ENCODE data around the gene SYVN1. TPM values are rescaled to one million over a fixed set of nuclear protein-coding genes. Genes with fewer than 3 reads are reported as not detected.

The SYVN1 gene
- total RNA-seq, 1 experiment from 2014 or later = 64.3 TPM

DNA sequence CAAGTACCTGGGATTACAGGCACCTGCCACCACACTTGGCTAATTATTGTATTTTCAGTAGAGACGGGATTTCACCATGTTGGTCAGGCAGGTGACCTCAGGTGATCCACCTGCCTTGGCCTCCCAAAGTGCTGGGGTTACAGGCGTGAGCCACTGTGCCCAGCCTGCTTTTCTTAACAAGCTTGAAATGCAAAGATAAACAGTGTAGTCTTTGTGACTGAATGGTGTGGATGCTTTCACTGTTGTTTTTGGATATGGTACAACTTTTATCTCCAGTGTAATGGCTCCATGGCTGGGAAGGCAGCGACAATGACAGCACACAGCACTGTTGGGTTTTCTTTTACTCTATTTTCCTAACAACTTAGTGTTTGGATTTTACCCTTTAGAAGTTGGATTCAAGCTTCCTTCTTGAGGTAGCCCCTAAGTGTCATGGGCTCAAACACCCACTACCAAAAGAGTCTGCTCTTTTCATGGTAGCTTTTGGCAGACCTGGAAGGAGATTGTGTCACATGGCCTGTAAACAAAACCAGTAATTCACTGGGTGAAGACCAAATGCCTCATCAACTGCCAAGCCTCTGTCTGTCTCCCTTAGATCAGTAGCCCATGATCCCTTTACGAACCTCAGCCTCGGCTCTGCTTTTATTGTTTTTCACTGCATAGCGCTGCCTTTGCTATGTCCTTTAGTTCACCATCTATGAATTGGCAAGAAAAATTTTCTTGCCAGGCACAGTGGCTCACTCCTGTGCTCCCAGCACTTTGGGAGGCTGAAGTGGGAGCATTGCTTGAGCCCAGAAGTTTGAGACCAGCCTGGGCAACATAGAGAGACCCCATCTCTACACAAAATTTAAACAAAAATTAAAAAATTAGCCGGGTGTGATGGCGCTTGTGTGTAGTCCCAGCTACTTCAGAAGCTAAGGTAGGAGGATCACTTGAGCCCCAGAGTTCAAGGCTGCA lies 31.9 kb downstream of the SYVN1 start:
- in situ Hi-C loops (cut with HindIII; ENCODE audit: low pct_unique_long_range_greater_than_20kb, low sequenced_read_pairs) (no loop called here), intact Hi-C loops (cut with micrococcal nuclease; ENCODE audit: unreplicated experiment) (no loop called here)
- Histone ChIP-seq H3K36me3 (ENCODE audit: control insufficient read depth, insufficient read depth, low read length) (no peaks in the 10 kb centered on the region), H3K9me3 (ENCODE audit: control insufficient read depth, insufficient read depth, low read depth, low read length) (no peaks in the 10 kb centered on the region), H3K27ac (ENCODE audit: low read length) (peak overlapping the region; percentile 49; the same call in 1 of the 2 replicates), H3K27me3 (ENCODE audit: control insufficient read depth, insufficient read depth, low read length) (no peaks in the 10 kb centered on the region), H3K4me1 (ENCODE audit: control insufficient read depth, insufficient read depth, low read length) (peaks cover 14% of the 10 kb centered on the region), H3K4me3 (ENCODE audit: low read depth in 2 of 2, low read length in 2 of 2) (no peak overlapping the region)
- BruUV-seq (replicated peaks) = no TSS peak
- POLR2A ChIA-PET = interaction anchor here (1.5 kb wide), 1 partner anchor 8 kb away, joined by 6 read pairs; no protein-coding TSS in a partner anchor
- CTCF ChIA-PET = interaction anchor here (1.7 kb wide), 1 partner anchor 8 kb away, joined by 6 read pairs; no protein-coding TSS in a partner anchor
- ATAC-seq (peak; percentile 56), DNase-seq (ENCODE audit: low read depth, low spot score) (no peak)
- TF ChIP-seq, protein P1, sequence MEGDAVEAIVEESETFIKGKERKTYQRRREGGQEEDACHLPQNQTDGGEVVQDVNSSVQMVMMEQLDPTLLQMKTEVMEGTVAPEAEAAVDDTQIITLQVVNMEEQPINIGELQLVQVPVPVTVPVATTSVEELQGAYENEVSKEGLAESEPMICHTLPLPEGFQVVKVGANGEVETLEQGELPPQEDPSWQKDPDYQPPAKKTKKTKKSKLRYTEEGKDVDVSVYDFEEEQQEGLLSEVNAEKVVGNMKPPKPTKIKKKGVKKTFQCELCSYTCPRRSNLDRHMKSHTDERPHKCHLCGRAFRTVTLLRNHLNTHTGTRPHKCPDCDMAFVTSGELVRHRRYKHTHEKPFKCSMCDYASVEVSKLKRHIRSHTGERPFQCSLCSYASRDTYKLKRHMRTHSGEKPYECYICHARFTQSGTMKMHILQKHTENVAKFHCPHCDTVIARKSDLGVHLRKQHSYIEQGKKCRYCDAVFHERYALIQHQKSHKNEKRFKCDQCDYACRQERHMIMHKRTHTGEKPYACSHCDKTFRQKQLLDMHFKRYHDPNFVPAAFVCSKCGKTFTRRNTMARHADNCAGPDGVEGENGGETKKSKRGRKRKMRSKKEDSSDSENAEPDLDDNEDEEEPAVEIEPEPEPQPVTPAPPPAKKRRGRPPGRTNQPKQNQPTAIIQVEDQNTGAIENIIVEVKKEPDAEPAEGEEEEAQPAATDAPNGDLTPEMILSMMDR (IDR thresholded peaks at IDR 0.05) = no peak
- TF ChIP-seq TCF7L2 (IDR thresholded peaks at IDR 0.05; ENCODE audit: low read depth, low read length) = peak; percentile 77

DNA sequence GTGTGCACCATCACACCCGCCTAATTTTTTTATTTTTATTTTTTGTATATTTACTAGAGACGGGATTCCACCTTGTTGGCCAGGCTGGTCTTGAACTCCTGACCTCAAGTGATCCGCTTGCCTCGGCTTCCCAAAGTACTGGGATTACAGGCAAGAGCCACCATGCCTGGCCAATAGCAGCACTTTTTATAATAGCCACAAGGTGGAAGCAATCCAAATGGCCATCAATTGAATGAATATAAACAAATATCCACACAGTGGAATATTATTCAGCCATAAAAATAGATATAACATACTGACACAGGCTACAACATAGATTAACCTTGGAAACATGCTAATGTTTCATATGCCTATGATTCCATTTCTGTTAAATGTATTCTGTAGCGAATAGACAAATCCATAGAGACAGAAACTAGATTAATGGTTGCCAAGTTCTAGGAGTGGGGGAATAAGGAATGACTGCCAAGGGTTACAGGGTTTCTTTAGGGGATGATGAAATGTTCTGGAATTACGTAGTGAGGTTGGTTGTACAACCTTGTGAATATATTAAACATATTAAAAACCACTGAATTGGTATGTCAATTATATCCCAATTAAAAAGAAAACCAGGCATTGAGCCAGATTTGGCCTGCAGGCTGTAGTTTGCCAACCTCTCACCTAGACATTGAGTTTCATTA lies 33.5 kb downstream of the SYVN1 start:
- Histone ChIP-seq H3K36me3 (ENCODE audit: control insufficient read depth, insufficient read depth, low read length) (no peaks in the 10 kb centered on the region), H3K4me1 (ENCODE audit: control insufficient read depth, insufficient read depth, low read length) (peaks cover 19% of the 10 kb centered on the region), H3K4me3 (ENCODE audit: low read depth in 2 of 2, low read length in 2 of 2) (no peak overlapping the region), H3K9me3 (ENCODE audit: control insufficient read depth, insufficient read depth, low read depth, low read length) (no peaks in the 10 kb centered on the region), H3K27me3 (ENCODE audit: control insufficient read depth, insufficient read depth, low read length) (no peaks in the 10 kb centered on the region), H3K27ac (ENCODE audit: low read length) (no peak overlapping the region)
- TF ChIP-seq, protein P2, sequence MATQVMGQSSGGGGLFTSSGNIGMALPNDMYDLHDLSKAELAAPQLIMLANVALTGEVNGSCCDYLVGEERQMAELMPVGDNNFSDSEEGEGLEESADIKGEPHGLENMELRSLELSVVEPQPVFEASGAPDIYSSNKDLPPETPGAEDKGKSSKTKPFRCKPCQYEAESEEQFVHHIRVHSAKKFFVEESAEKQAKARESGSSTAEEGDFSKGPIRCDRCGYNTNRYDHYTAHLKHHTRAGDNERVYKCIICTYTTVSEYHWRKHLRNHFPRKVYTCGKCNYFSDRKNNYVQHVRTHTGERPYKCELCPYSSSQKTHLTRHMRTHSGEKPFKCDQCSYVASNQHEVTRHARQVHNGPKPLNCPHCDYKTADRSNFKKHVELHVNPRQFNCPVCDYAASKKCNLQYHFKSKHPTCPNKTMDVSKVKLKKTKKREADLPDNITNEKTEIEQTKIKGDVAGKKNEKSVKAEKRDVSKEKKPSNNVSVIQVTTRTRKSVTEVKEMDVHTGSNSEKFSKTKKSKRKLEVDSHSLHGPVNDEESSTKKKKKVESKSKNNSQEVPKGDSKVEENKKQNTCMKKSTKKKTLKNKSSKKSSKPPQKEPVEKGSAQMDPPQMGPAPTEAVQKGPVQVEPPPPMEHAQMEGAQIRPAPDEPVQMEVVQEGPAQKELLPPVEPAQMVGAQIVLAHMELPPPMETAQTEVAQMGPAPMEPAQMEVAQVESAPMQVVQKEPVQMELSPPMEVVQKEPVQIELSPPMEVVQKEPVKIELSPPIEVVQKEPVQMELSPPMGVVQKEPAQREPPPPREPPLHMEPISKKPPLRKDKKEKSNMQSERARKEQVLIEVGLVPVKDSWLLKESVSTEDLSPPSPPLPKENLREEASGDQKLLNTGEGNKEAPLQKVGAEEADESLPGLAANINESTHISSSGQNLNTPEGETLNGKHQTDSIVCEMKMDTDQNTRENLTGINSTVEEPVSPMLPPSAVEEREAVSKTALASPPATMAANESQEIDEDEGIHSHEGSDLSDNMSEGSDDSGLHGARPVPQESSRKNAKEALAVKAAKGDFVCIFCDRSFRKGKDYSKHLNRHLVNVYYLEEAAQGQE (IDR thresholded peaks at IDR 0.05; ENCODE audit: insufficient read depth in 1 of 2, low read depth in 2 of 2, low read length in 1 of 2) = no peak
- TF ChIP-seq TCF7L2 (IDR thresholded peaks at IDR 0.05; ENCODE audit: low read depth, low read length) = no peak
- no peak for TF ChIP-seq POLR2AphosphoS5 (IDR thresholded peaks at IDR 0.05; ENCODE audit: low read depth, low read length)
- TF ChIP-seq, protein P1 (IDR thresholded peaks at IDR 0.05) = no peak
- no peak for TF ChIP-seq SIN3A (IDR thresholded peaks at IDR 0.05; ENCODE audit: borderline replicate concordance, insufficient read depth, low read depth, low read length)
- CTCF ChIA-PET = interaction anchor here (0.7 to 1.7 kb wide), 3 partner anchors 10 to 320 kb away, joined by 3 to 7 read pairs (median 6); partner anchors contain the start of gene TM7SF2
- ATAC-seq (no peak), DNase-seq (ENCODE audit: low read depth, low spot score) (no peak)
- no TSS peak for BruUV-seq (replicated peaks)
- POLR2A ChIA-PET = interaction anchor here (0.7 kb wide), 2 partner anchors 13 to 250 kb away, joined by 7 read pairs; no protein-coding TSS in a partner anchor
- intact Hi-C loops (cut with micrococcal nuclease; ENCODE audit: unreplicated experiment) = no loop called here
- in situ Hi-C loops (cut with HindIII; ENCODE audit: low pct_unique_long_range_greater_than_20kb, low sequenced_read_pairs) = no loop called here
